GM12878 (cell line): ENCODE results near the gene BRME1. TPM values are rescaled to one million over a fixed set of nuclear protein-coding genes. Genes with fewer than 3 reads are reported as not detected.

ENCODE experiments used
- ATF3 ChIP-seq: IDR thresholded peaks from 2 replicates; pipeline ENCODE4 v1.6.1; 2011; ENCODE audit warnings: low read depth, mild to moderate bottlenecking, low read length, moderate library complexity, borderline replicate concordance; ENCODE audit errors: extremely low read depth
- BACH1 ChIP-seq: fragments of 450-650 bp; IDR thresholded peaks from 2 replicates; pipeline ENCODE4 v1.6.1; 2017; ENCODE audit warnings: mild to moderate bottlenecking, borderline replicate concordance
- BCLAF1 ChIP-seq: fragments of 450-650 bp; IDR thresholded peaks from 2 replicates; pipeline ENCODE4 v1.6.1; 2017; ENCODE audit warnings: antibody characterized with exemption, mild to moderate bottlenecking, moderate library complexity
- CHD2 ChIP-seq: IDR thresholded peaks from 2 replicates; pipeline ENCODE4 v1.6.1; 2011; ENCODE audit warnings: low read depth, low read length, improper control_type of control experiment, borderline replicate concordance
- CHD4 ChIP-seq: fragments of 200-600 bp; sonication (generic); IDR thresholded peaks from 2 replicates; pipeline ENCODE4 v1.6.1; 2016; ENCODE audit warnings: mild to moderate bottlenecking
- CTCF ChIP-seq, 3 experiments: IDR thresholded peaks in 2 of 3; conservative IDR thresholded peaks in 1 of 3; 2 replicates each; pipeline ENCODE4 v1.5.1; 2011; ENCODE audit warnings: low read depth in 3 of 3, low read length in 3 of 3, mild to moderate bottlenecking in 3 of 3, control low read depth in 2 of 3, moderate library complexity in 2 of 3, inconsistent platforms in 1 of 3, mixed read lengths in 1 of 3; ENCODE audit not compliant: control insufficient read depth in 2 of 3, insufficient read depth in 1 of 3; ENCODE audit errors: extremely low read depth in 1 of 3
- E2F8 ChIP-seq: fragments of 450-650 bp; IDR thresholded peaks from 2 replicates; pipeline ENCODE4 v1.6.1; 2018; ENCODE audit warnings: mild to moderate bottlenecking, low read depth, moderate library complexity; ENCODE audit not compliant: partially characterized antibody
- ETV6 ChIP-seq, 2 experiments: fragments of 450-650 bp in 1 of 2; IDR thresholded peaks in 1 of 2; conservative IDR thresholded peaks in 1 of 2; 2 replicates each; pipeline ENCODE4 v1.6.1; 2014; ENCODE audit warnings: antibody characterized with exemption in 1 of 2, borderline replicate concordance in 1 of 2, low read depth in 1 of 2, mild to moderate bottlenecking in 1 of 2, moderate library complexity in 1 of 2
- HDAC2 ChIP-seq: fragments of 200-600 bp; sonication (generic); IDR thresholded peaks from 2 replicates; pipeline ENCODE4 v1.6.1; 2017
- NR2F1 ChIP-seq: fragments of 450-650 bp; conservative IDR thresholded peaks from 2 replicates; pipeline ENCODE4 v1.6.1; 2017; ENCODE audit warnings: mild to moderate bottlenecking
- RB1 ChIP-seq: fragments of 450-650 bp; formaldehyde crosslinking; IDR thresholded peaks from 2 replicates; pipeline ENCODE4 v1.6.1; 2017; ENCODE audit warnings: mild to moderate bottlenecking, borderline replicate concordance
- SKIL ChIP-seq: fragments of 450-650 bp; IDR thresholded peaks from 2 replicates; pipeline ENCODE4 v1.6.1; 2017; ENCODE audit warnings: mild to moderate bottlenecking, low read depth, inconsistent platforms; ENCODE audit not compliant: poor library complexity, severe bottlenecking
- SMARCA5 ChIP-seq: fragments of 450-650 bp; IDR thresholded peaks from 2 replicates; pipeline ENCODE4 v1.6.1; 2017; ENCODE audit warnings: mild to moderate bottlenecking
- SRF ChIP-seq, 2 experiments: IDR thresholded peaks; 2 replicates each; pipeline ENCODE4 v1.6.1; 2011; ENCODE audit warnings: low read depth in 2 of 2, low read length in 2 of 2, mild to moderate bottlenecking in 1 of 2, moderate library complexity in 1 of 2
- STAT1 ChIP-seq: fragments of 450-650 bp; conservative IDR thresholded peaks from 2 replicates; pipeline ENCODE4 v1.6.1; 2014; ENCODE audit warnings: antibody characterized with exemption, mild to moderate bottlenecking
- TBL1XR1 ChIP-seq: IDR thresholded peaks from 2 replicates; pipeline ENCODE4 v1.6.1; 2012; ENCODE audit warnings: low read depth, low read length, improper control_type of control experiment
- TCF7 ChIP-seq: IDR thresholded peaks from 2 replicates; pipeline ENCODE4 v1.6.1; 2014; ENCODE audit warnings: antibody characterized with exemption, borderline replicate concordance
- ZBED1 ChIP-seq: IDR thresholded peaks from 2 replicates; pipeline ENCODE4 v1.6.1; 2016; ENCODE audit warnings: borderline replicate concordance
- ZNF274 ChIP-seq: IDR thresholded peaks from one replicate; pipeline ENCODE4 v1.8.0; 2011; ENCODE audit not compliant: insufficient read length, insufficient read depth
- polyA plus RNA-seq, 11 experiments: library from polyadenylated mRNA; depleted of rRNA in 4 of 11; unstranded in 6 of 11; stranded (reverse) in 5 of 11; fragments of >200 nt; fragmentation: Nextera tagmentation in 4 of 11; fragmentation: Illumina TruSeq in 1 of 11; extraction: Ambion mirVana in 4 of 11; extraction: Trizol in 1 of 11; gene quantifications; 1 replicate in 1 of 11; 2 replicates in 10 of 11; pipeline versions ENCODE4 v1.2.1 to v1.2.3, GENCODE V29; 2011 to 2016; ENCODE audit warnings: inconsistent platforms in 2 of 11, missing spikeins in 2 of 11, low read depth in 1 of 11
- total RNA-seq, 4 experiments: library from RNA; depleted of rRNA in 3 of 4; stranded (reverse); fragments of >200 nt in 3 of 4; fragmentation: Illumina TruSeq in 1 of 4; extraction: Trizol in 1 of 4; gene quantifications; 2 replicates each; pipeline versions ENCODE4 v1.2.1 to v1.2.3, GENCODE V29; 2013 to 2021

The BRME1 gene
- total and polyA plus RNA-seq, 10 of the 15 experiments (the other 5 are each of a cell fraction or from before 2014, with no cell fraction given), result 0.07 to 2.2 (median 1.1) TPM; not detected in 1

GRCh38 chr19:13849991-13850909 lies 55.7 kb downstream of the BRME1 start (continued):
- TF ChIP-seq SKIL (no peak), CHD4 (no peak), RB1 (no peak), ETV6 (conservative IDR thresholded peaks at IDR 0.05 in 1 of 2, IDR thresholded peaks at IDR 0.05 in 1 of 2; ENCODE audit: borderline replicate concordance in 1 of 2, low read depth in 1 of 2) (no peak), E2F8 (no peak), SRF (IDR thresholded peaks at IDR 0.05; ENCODE audit: low read depth in 2 of 2, low read length in 2 of 2) (no peak), BCLAF1 (no peak), SMARCA5 (no peak), ZNF274 (no peak), BACH1 (no peak), HDAC2 (no peak), ATF3 (no peak), TCF7 (no peak), STAT1 (no peak), NR2F1 (no peak), TBL1XR1 (no peak), ZBED1 (no peak), CHD2 (0 out of 2 replicates have a peak, but pooled peaks have one; percentile 10), CTCF (IDR thresholded peaks at IDR 0.05 in 2 of 3, conservative IDR thresholded peaks at IDR 0.05 in 1 of 3; ENCODE audit: control insufficient read depth in 2 of 3, extremely low read depth in 1 of 3, insufficient read depth in 1 of 3, low read depth in 3 of 3, low read length in 3 of 3) (no peak)
